Effector CD4-positive, alpha-beta T cell (primary cell): Measurements from ENCODE around the gene PGGT1B.

Experiments
- DNase-seq: peaks from one replicate; pipeline ENCODE4 v3.0.0-alpha.2; 2020

PGGT1B gene

DNA sequence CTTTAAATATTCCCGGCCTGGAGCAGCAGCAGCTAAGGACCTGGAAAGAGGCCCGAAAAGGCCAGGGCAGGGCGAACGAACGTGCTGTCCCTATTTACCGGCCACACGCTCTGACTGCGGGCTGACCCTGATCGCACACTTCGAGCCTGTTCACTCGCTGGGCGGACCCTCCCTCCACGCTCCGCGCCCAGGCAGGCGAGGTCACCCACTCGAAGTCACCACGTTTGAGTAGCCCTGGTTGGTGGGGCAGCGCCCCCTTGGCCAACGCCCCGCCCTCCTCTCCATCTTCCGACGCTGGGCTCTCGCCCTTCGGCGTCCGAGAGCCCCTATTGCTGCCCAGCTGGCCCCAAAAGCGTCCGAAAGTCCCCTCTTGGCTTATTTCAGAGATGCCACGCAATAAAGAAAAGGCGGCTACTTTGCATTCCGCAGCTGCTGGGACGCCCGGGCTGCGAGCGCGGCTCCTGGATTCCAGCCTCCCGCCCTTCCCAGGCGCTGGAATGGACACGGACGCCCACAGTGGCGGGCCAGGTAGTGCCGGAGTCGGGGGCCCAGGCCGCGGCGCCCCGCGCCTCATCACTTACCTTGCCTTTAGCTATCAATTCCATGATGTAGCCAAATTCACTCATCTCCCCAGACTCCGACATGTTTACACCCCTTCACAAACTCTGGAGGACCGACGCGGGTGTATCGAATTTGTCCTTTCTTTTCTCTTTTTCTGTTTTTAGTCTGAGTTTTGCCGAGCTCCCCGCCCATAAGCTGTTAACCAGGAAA is 83.1 kb downstream of the PGGT1B start:
- DNase-seq, result no peak

DNA sequence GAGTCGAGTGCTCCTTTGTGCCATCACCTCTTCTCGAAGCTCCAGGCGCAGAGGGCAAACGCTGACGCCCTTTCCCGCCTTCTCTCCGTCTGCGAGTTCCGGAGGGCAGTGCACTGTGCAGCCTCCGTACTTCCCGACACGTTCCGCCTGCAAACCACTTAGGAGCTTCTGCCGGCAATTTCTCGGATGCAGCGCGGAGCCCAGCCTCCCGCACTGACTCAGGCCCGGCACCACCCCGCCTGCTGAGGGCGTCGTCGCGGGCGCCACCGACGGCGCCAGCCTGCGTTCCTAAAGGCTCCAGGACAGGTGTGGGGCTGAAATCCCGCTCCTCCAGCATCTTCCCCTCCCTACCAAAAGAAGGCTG is 83.7 kb downstream of the PGGT1B start:
- DNase-seq, result no peak

DNA sequence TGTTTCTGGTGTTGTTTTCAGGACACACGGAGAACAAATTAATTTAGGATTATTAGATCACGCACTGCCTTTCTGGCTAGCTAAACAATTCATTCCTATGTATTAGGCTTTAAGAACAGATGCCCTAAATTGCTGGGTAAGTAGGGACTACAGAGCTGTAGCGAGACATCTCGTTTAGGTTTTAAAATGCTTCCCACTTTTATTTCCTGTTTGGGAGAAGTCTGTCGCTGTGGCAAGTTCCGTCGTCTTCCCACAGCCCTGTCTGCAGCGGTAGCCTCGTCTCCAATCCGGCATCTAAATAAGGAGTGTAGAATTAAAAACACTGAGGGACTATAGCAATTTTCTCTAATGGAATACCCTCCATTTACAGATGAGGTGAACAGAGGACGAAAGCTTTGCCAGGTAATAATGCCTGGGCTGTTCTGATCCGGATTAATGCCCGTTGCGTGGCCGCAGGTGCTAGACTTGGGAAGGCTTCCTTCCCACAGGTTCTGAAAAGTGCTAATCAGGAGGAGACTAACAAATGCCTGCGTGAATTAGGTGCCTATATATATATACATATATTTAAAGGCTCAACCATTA is 91.7 kb downstream of the PGGT1B start:
- DNase-seq, result no peak

DNA sequence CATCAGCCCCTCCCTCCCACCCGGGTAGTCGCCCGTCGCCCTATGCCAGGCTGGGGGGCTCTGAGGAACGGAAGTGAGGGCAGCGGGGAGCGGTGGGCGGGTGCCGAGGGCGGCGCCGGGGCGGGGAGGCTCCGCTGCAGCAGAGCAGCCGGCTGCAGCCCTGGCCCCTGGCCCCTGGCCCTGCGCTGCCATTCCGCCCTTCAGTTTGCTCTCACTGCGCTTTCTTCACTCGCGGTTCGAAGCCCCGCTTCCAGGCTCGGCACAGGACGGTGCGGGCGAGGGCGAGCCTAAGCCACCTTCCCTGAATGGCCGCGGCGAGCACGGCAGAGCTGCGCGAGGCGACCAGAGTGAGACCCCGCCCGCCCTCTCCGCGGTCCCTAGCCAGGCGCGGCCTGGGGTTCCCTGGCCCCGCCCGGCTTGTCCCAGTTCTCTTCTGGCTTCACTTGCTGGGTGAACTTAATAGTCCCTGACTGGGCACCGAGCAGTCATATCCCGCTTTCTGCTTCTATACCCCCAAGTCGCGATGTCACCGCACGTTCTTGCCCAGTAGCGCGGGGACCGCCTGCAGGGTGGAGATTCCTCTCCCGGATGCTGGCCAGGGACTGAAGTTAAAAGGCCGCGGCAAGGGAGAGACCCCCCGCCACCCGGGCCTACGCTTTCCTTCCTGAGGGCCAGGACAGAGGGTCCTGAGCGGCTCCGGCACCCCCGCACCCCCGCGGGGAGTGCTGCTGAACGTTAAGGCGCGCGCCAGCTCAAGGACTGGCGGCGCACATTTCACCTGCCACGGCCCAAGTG is 92.3 kb downstream of the PGGT1B start:
- no peak for DNase-seq

DNA sequence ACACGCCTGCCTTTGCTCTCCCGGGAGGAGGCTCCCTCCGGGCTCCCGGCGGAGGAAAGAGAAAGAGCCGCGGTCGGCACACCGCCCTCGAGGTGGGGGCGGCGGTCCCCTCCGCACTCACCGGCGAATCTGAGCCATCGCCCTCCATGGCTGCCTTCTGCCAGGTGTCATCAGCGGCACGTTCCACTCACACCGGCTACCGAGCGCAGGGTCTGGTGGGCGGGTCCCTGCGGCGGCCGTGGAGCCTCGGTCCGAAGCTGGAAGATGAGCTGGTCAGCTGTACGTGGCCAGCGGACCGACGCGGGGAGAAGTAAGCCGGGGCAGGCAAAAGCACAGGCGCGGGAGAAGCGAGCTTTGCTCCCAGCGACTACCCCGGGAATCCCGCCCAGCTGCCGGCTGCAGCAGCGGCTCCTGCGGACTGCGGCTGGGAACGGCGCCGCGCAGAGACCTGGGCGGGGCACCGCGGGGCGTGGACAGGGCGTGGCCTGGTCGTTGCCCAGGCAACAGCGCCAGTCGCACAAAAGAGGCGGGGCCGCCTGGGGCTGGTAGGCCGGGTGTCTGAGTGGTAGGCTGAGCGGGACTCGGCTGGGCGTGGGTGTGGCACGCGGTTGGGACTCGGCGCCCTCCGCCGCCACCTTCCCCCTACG is 93.1 kb downstream of the PGGT1B start, which contains the start of gene TRIM36:
Gene TRIM36, minus strand, starts transcription at position 422 of the 647 bp plus-strand sequence. Its CDS starts 274 bp downstream, at position 148.
- DNase-seq, result peak; percentile 66

DNA sequence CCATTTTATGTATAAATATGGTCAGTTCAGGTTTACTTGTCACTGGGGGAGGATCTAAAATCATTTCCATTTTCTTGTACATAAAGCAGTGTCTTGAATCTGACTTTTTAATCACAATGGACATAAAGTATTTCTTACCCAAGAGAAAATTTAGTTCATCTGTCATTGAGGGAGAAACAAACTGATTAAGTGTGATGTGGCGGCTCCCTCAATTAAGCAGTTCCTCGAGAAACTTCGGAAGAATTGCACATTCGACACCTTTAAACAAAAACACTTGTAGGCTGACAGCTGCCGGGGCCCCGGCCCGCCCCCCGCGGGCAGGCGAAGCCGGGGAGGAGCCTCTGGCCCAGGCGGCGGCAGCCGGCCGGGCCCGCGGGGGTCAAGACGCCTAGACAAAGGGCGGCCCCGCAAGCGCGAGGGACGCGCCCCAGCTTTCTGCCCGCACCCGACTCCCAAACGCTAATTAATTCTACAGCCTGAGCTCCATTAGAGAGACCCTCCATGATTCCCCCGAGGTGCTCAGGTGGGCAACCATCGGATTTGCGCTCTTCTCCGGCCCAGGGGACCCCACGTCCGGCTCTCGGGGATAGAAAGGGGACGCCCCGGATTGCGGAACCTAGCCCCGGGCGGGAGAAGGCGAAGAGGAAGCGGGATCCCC is 93.7 kb downstream of the PGGT1B start:
- no peak for DNase-seq

DNA sequence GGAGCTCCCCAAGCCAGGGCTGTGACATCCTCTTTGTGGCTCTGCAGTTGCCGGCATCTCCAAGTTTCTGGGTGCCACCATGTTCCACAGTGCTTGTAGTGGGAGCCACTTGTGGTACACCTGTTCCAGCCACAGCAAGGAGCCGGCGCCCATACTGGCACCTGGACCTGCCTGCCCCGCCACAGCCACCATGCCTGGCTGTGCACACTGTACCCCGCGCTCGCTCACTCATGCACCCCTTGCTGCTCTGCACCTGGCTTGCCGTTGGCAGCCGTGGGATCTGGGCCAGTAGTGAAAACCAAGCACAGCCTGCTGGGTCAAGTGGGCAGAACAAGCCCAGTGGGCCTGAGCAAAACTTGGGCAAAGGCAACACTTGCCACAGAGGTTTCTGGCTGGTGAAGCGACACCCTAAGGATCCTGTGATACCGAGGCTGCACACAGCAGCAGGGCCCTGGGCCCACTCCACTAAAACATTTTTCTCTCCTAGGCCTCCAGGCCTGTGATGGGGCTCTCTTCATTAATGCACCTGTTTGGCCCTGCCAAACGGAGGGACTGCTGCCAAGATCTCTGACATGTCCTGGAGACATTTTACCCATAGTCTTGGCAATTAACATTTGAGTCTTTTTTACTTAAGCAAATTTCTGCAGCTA is 95.8 kb downstream of the PGGT1B start:
- no peak for DNase-seq

DNA sequence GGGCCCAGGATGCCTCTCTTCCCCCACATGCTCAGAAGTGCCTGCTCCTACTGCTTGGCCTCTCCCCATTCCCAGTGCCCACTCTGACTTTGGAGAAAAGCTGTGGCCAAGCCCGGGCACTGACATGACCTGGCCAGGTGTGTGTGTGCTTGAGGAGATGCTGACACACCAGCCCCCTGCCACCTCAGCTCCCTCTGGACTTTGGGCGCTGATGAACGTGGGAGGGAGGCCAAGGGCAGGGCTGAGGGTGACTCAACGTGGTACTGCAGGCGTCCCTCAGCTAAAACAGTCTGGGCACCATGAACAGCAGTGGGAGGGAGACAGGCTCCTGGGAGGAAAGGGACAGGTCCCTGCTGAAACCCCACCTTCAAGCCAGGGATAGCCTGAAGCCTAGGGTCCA is 96.9 kb downstream of the PGGT1B start:
- no peak for DNase-seq

DNA sequence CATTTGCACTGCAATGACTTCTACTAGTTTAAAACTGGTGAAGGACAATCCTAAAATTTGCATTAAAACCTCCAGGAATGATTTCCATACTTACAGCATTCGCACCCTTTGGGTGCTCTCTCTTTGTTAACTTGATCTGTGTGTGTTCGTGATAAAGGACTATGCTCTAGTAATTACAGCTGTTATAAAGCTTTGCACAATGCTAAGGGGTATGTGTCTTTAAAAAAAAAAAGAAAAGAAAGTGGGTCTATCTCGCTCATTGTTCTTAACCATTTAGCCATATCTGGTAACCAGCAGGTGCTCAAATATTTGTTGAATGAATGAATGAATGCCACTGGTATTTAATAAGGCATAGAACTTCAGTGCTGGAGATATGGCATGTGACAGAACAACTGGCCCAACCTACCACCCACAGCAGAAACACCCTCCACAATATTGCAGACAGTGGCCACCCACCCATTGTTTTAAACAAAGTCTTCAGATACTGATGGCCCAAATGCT is 101.7 kb downstream of the PGGT1B start:
- DNase-seq, result no peak
